SK-MEL-5 (cell line): Measurements from ENCODE around the gene PRSS50. TPM values are rescaled to one million over a fixed set of nuclear protein-coding genes. Genes with fewer than 3 reads are reported as not detected.

Experiments
- DNase-seq: peaks from one replicate; pipeline ENCODE4 v3.0.0-alpha.2; 2016; ENCODE audit warnings: low read depth, low spot score
- in situ Hi-C: cut with HindIII; loops from 2 replicates; pipeline ENCODE4 v1.10.0; 2016; ENCODE audit warnings: low sequenced_read_pairs, high pct_unique_total_duplicates, low pct_unique_long_range_greater_than_20kb
- total RNA-seq: library from RNA; depleted of rRNA; stranded (reverse); fragments of >200 nt; shearing (Covaris generic); gene quantifications from 2 replicates; pipeline ENCODE4 v1.2.3, GENCODE V29; 2014

PRSS50 gene
- total RNA-seq, 1 experiment from 2014 or later: not detected

DNA sequence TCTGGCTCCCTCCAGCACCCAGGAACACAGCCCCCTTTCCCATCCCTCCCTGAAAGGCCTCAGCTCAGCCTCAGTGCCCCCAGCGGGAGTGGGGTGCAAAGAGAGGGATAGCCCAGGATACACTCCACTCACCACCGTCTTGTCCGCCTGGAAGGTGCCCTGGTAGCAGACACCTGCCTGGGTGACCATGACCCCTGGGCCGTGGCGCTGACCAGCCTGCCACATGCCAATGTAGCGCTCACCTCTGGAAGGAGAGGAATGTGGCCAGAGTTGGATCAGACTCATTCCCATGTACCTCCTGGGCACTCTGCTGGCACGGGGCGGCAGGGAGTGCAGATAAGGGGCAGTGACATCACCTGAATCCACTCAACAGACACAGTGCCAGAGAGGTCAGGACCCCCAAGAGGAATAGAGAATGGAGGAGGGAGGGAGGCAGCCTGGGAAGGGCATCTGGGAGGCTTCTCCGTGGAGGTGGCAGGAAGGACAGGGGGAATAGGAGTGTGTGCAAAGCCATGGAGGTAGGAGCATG, 37.3 kb downstream of the PRSS50 start:
- no peak for DNase-seq
- in situ Hi-C loops: no loop called here

DNA sequence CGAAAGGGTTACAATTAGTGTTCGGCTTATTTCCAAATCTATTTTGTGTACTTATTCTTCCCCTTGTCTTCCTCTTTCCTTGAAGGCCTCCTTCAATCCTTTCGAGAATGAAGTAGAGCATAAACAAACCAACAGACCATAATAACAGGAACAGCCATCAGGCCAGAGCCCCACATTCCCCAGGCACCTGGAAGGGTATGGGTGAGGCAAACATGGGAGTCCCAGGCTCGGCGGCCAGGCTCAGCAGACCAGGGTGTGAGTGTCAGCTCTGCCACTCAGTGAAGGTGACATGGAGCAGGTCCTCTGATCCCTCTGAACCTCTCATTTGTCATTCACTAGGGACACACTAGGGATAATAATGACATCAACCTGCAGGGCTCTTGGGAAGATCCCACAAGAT, 38.0 kb downstream of the PRSS50 start:
- DNase-seq: no peak
- in situ Hi-C loops: no loop called here

DNA sequence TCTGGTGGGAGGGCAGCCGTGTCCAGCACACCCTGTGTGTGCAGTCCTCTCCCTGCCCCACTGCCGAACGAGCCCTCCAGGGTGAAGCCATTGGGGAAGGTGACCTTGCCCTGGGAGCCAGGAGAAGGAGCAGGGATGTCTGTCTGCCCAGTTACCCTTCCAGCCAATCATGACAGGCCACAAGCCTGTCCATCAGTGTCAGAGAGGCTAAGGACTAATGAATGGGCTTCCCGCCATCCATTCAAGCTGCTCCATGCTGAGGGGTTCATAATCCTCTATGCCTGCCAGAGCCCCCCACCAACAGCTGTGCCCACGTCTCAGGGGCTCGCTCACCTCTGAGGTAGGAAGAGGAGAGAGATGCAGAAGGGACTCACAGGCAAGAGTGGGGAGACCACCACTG, 39.4 kb downstream of the PRSS50 start:
- no peak for DNase-seq
- in situ Hi-C loops: no loop called here

DNA sequence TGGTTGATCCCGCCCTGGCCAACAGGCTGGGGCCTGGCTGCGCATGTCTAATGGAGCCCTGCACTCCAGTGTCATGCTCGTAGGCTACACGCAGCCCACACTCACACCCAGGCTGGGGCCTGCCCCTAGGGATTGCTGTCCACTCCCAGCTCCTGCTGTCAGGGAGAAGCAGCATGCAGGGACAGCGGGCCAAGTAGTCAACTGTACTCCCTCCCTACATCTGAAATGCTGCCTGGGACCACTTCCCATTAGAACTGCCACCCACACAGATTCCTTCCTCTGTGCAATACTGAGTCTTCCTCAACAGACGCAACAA, 40.3 kb downstream of the PRSS50 start:
- no peak for DNase-seq
- in situ Hi-C loops: no loop called here

DNA sequence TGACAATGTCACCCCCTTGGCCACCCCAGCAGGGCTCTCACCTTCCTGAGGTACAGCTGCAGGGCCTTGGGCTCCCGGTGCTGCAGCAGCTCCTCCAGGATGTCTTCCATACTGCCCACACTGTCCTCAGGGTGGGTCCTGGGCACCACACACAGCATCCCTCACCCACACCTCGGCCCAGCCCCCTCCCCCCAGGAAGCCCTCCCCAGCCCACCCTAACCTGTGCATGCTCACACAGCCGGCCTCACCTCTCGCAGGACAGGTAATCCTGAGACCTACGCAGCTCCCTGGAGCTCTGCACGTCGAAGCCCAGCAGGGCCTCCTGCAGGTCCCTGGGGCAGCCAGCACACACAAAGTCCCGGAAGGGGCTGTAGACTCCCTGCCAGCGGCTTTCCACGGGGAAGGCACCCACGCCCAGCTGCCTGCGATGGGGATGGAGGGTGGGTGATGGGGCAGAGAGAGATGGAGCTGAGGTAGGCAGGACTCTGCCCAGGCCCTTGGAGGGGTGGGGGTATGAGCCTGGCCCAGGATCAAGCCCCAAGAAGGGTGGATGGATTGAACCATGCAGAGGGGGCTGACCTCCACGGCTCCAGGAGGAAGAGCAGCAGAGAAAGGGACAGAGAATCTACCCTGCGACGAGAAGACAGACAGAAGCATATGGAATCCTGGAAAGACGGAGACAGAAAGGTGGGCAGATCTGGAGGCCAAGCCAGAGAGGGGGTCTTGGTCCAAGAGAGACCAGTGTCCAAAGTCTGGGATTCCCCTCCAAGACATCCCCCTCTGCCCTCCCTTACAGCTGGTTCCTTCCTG, 40.9 kb downstream of the PRSS50 start:
- DNase-seq: no peak
- in situ Hi-C loops: no loop called here

DNA sequence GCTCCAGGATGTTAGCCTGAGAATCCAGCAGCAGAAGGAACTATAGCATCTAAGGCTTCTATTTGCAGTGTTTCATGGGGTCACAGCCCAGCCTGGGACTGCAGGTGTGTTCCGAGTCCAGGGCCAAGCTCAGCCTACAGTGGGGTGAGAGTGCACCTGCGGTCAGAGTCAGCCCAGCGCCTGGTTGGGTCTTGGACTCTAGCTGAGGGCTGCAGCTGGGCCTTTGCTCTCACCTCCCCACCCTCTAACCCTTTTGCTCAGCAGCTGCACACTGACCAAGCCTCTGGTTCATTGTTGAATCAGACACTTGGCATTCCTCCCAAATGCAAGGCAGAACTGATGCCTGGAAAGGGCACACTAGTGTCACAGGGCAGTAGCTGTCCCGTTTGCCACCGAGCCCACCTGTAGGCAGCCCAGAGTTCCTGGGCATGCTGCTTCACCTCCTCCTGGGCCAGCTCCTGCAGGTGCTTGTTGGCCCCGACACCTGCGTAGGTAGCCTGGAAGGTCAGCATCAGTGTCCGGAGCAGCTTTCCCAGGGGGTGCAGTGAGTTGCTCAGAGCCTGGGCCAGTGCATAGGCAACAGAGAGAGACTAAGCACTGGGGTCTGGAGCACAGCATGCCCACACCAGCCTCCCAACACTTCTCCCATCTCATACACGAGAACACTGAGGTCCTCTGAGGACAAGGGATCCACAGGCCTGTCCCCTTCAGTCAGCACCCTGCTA, 41.7 kb downstream of the PRSS50 start:
- in situ Hi-C loops: no loop called here
- no peak for DNase-seq

DNA sequence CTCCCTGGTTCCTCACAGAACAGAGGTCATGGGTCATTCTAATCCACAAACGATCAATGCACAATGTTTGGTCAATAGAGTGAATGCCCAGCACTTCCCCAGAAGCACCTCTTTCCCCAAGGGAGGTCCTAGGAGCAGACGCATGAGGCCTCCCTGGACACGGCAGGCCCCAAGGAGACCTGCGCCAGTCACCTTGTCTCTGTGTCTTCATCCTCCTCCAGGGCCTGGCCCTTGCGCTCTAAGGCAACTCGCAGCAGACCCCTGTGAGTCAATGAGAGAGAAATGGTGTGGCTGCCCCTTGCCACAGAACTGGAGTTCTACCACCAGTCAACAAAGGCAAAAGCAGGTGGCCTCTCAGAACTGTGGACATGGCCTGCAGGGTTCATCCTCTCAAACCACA, 42.2 kb downstream of the PRSS50 start:
- DNase-seq: no peak
- in situ Hi-C loops: no loop called here

DNA sequence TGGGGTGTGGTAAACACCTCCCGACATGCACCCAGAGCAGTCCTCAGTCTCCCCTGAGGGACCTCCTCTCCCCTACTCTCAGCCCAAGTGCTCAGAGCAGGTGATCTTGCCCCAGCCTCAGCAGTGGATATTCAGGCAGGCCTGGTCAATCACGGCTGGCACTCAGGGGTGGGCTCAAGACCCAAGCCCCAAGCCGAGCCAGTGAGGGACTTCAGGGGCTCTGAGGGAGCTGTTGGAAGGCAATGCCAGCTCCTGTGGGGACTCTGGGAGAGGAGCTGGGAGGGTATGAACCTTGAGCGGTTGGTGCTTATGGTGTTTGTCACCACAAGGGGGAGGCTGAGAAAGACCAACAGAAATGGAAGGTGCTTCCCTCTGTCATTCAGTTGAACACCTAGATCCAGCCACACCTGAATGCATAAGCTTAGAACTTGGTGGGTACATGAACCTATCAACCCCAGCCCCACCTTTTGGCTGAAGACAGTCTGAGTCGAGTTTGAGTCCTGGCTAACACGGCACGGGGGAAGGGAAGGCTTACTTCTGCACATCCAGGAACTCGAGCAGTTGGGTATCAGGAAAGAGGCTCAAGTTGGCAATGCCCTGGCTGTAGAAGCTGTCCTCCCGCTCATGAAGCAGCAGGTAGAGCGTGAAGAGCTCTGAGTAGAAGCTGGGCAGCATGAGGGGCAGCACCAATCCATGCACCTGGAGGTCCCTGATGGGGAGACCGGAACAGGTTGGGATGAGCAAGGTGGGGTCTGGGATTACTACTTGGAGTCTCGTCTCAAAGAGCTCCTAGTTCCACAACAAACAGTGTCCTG, 43.4 kb downstream of the PRSS50 start:
- in situ Hi-C loops: no loop called here

DNA sequence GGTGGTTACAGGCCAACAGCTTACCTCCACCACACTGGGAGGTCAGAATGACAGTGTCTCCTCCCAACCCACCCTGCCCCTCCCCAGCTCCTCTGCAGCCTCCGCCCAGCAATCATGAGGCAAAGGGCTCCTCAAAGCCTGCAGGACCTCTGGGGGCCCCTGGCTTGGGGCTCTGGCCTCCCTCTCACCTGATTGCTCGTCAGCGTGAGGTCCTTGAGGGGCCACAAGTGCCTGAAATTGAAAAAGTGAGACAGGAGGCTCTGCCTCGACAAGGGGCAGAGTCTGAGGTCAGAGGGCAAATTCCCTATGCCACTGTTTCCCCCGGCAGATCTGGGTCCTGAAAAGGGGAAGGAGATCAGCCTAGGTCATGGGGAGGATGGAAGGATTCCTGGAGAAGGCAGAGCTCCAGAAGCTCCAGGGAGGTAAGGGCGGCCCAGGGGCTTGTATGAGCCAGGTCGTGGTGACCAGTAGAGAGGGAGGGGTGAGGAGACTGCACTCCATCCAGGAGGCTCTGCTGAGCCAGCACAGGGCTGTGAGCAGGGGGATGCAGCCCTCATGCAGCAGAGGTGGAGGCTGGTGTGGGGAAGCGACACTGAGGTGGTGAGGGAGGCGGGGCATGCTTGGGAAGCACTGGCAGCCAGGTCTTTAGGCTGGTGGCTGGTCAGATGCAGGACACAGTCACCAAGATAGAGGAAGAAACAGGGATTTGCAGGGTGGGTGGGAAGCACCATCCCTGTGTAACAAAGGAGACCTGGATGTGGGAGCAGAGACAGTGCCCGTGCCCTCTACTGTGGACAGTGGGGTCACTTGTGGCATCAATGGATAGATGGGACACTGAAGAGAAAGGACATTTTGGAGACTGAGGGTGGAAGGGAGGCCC, 44.3 kb downstream of the PRSS50 start:
- no peak for DNase-seq
- in situ Hi-C loops: no loop called here

More for the DNA sequence above, 43.4 kb downstream of the PRSS50 start:
- no peak for DNase-seq

DNA sequence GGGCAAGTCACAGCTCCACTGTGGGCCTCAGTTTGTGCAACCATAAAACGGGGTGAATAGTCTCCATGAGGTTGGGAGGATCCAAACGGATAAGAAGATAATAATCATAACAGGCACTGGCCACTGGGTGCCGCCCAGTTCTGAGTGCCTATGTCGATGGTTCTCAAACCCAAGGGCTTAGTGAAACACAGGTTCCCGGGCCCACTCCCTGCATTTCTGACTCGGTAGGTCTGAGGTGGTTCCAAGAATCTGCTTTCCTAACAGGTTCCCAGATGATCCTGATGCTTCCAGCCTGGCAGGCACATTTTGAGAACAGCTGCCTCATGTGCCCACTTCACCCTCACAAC, 45.3 kb downstream of the PRSS50 start:
- no peak for DNase-seq
- in situ Hi-C loops: no loop called here

DNA sequence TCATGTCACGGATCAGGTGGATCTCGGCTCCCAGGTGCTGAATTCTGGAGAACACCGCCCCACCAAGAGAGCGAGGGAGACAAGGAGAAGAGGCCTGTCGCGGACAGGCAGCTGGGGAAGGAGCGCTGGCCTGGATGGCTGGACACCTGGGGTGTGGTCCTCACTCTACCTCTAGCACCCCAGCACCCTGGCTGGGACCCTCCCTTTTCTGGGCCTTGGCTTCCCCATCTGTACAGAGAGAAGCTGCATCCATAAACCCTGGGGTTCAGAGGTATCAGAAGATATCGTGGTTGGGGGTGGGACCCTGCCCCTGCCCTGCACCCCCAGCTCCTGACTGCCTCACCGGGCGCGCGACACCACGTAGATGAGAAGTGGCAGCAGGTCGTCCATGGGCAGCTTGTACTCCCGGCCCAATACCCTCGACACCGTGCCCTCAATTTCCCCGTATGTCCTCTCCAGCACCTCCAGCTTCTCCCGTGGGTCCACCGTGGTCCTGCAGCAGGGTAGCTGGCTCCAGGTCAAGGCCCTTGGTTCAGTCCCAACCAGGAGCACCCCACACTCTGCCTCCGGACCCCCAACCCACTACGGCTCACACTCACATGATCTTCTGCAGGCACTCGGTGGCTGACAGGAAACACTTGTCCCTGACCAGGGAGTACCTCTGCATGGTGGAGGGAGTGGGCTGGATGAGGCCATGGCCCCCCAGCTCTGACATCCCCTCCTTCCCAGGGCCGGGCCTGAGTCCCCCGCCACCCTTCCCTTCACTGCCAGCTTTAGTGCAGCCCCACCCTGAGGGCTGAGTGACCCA, 45.9 kb downstream of the PRSS50 start:
- no peak for DNase-seq
- in situ Hi-C loops: no loop called here

DNA sequence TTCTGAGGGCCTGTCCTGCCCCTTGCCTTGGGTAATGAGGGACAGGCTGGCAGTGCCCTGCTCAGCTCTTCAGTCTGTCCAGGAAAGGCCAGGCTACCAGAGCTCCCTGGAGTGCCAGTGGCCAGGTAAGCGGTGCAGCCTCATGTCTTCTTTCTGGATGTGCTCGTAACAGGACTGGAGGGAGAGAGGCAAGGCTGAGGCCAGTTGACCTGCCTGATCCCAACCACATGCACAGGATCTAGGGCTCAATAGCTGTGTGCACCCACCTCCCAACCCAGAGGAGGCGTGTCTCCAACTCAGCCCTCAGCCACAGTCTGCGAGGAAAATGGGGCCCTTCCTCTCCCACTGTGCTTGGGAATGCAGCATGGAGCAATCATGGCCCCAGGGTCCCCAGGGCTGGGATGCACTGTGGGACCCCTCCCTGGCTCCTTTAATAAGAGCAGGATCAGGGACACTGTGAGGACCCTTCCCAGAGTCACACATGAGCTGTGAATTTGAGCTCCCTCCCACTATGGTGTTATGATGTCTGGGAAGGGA, 46.7 kb downstream of the PRSS50 start:
- in situ Hi-C loops: no loop called here
- no peak for DNase-seq

DNA sequence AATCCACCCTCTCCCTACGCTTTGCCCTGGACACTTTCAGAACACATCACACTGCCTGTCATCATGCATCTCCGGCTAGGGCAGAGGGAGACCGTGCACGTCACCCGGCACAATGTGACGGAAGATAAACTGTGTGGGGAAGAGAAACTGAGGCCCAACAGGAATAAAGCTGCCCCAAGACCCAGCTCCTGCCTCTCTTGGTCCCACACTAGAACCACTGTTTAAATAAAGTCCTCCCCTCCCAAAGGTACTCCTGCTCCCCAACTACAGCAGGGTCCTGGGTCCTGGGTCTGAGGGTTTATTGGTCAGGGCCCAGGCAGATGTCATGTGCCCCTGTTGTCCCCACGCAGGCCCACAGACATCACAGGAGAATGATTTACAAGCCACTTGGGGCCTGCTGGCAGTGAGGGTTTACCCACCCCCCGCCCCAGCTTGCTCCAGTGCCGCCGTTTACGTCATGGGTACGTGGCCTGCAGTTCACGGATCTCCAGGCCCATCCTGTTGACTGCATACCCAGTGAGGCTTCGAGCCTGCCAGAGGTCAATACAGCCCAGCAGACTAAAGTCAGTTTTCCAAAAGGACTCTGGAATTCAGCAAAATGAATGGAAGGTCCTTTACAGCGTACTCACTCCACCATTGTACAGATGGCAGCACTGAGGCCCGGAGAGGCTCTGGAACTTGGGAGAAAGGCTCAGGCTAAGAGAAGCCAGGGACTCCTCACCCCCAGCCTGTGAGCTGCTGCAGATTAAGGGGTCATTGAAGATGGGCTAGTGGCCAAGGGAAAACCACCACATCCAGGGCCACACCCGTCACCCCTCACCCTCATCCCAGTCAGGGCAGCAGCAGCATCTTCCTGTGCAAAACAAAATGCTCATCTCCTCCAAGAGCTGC, 47.4 kb downstream of the PRSS50 start:
- DNase-seq: no peak
- in situ Hi-C loops: no loop called here

DNA sequence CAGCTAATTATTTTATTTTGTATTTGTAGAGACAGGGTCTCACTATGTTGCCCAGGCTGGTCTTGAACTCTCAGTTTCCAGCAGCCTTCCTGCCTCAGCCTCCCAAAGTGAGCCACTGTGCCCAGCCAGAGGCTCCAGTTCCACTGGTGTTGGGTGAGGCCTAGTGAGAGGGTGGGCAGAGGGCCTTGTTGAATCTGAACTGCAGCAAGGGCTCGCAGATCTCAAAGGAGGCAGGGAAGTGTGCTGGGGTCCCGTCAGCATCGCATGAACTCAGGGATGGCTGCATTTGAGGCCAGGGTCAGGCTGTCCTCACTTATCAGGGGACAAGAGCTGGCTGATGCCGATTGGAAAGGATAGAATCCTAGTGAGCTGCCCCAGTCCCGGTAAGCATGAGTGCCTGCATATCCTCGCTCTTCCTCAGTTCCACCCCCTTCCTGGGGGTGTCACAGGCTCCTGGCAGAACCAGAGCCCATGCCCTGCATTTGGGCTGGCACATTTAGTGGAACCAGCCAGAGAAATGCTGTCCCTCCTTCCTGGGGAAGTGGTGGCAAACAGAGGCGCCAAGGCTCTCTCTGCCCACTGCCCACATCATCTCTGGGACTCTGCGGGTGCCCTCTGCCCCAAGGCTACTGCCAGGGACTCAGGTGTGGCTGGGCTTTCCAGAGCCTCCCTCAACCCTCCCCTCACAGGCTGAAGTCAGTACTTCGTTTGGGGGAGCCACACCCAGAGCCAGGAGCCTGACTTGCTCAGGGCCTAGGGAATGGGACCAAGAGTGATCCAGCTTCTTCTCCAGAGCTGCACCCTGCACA, 48.3 kb downstream of the PRSS50 start:
- in situ Hi-C loops: no loop called here
- DNase-seq: no peak

DNA sequence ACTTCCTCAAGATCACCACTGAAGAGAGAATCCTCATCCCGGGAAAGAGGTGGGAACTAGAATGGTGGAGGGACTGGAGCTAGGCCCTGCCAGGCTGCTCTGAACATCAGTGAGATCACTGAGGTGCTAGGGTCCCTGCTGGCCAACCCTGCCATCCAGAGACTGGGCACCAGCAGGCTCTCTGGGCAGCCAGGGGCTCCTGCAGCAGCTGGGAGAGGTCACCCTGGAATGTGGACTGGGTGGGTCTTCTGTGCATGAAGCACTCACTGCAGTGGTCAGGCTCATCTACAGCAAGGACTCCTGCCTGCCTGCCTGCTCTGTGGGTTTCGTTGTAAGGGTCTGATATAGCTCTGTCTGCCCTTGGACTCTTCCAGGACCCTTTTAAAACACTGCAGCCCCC, 49.1 kb downstream of the PRSS50 start:
- in situ Hi-C loops: no loop called here
- DNase-seq: no peak
